MCF 10A (cell line): ENCODE measurements around the gene CNTNAP2. TPM values are rescaled to one million over a fixed set of nuclear protein-coding genes. Genes with fewer than 3 reads are reported as not detected.

Experiments
- BruUV-seq: library from RNA; stranded (reverse); fragments of 400-500 nt; replicated peaks from 2 replicates; lab custom pipeline; 2021; lab: Mats Ljungman, UMichigan
- CTCF ChIA-PET: fragments of 300-600 bp; sonication (Branson Sonifier 250); formaldehyde crosslinking; extraction: SDS; loops from one replicate; lab custom pipeline; 2021; ENCODE audit warnings: antibody characterized with exemption, inconsistent platforms; lab: Yijun Ruan, JAX
- POLR2A ChIA-PET: fragments of 300-600, 350-650 bp; sonication (Branson Sonifier 250); formaldehyde crosslinking; extraction: SDS; loops from one replicate; lab custom pipeline; 2020; ENCODE audit warnings: antibody characterized with exemption, inconsistent platforms; lab: Yijun Ruan, JAX
- DNase-seq: peaks from one replicate; pipeline ENCODE4 v3.0.0-alpha.2; 2018; ENCODE audit not compliant: unreplicated experiment
- H3K27ac Mint-ChIP-seq: one replicate; pipeline ENCODE4 v1.8.0; 2022; ENCODE audit warnings: mild to moderate bottlenecking, low read depth, mixed read lengths; ENCODE audit not compliant: unreplicated experiment
- H3K27me3 Mint-ChIP-seq: one replicate; pipeline ENCODE4 v1.8.0; 2022; ENCODE audit warnings: mixed read lengths; ENCODE audit not compliant: insufficient read depth, unreplicated experiment
- H3K36me3 Mint-ChIP-seq: one replicate; pipeline ENCODE4 v1.8.0; 2022; ENCODE audit warnings: mild to moderate bottlenecking, moderate library complexity, mixed read lengths; ENCODE audit not compliant: insufficient read depth, unreplicated experiment
- H3K4me1 Mint-ChIP-seq: one replicate; pipeline ENCODE4 v1.8.0; 2022; ENCODE audit warnings: mixed read lengths; ENCODE audit not compliant: insufficient read depth, unreplicated experiment
- H3K4me3 Mint-ChIP-seq: one replicate; pipeline ENCODE4 v1.8.0; 2022; ENCODE audit warnings: mild to moderate bottlenecking, moderate library complexity, mixed read lengths; ENCODE audit not compliant: unreplicated experiment
- H3K9me3 Mint-ChIP-seq: one replicate; pipeline ENCODE4 v1.8.0; 2022; ENCODE audit warnings: mixed read lengths; ENCODE audit not compliant: unreplicated experiment
- intact Hi-C: fragments of 100-400 bp; cut with micrococcal nuclease; formaldehyde crosslinking; loops from 2 replicates; pipeline ENCODE4 v1.14.1; 2022
- total RNA-seq: library from RNA; stranded (reverse); gene quantifications from 2 replicates; pipeline ENCODE4 v1.2.3, GENCODE V29; 2022
- TF ChIP-seq, protein P1 (sequence below): fragments of 200-600 bp; IDR thresholded peaks from one replicate; pipeline ENCODE4 v1.8.0; 2022; ENCODE audit warnings: antibody characterized with exemption, mild to moderate bottlenecking; ENCODE audit not compliant: unreplicated experiment

The CNTNAP2 gene
- total RNA-seq, 1 experiment from 2014 or later = 1.1 TPM

DNA sequence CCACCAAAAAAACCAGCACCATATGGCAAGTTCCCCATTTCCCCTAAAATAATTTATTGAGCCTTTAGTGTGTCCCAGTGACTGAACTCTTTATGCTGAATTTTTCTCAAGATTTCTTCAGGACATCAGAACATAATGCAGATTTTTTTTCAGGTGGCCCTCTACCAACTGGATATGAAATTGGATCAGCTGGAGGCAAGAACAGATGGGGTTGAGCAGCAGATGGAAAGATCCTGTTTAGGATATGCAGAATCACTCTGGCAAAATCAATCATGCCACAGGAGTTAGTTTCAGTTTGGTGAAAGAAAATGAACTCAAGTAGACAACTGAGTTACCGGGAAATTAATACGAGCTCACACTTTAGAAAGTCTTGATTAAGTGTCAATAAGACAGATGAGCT is 1712.4 kb downstream of the CNTNAP2 start:
- no peak overlapping the region for H3K27ac Mint-ChIP-seq
- no peak for DNase-seq

DNA sequence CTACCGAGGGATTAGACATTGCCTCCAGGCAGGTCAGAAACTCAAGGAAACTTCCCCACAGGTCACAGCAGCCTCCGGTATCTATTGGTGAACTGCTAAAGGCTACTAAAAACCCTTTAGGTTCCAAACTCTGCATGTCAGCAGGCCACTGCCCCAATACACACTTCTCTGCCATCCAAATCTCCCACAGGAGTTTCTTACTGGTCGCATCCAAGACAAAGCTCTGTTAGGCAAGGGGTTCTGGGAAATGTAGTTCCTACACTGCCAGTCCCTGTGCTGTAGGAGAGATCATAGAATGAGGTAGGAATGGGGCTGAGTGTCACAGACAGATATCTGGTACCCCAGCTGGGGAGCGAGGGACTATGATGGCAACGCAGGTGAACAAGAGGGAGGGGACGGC is 1717.0 kb downstream of the CNTNAP2 start:
- Mint-ChIP-seq H3K4me3 (no peak overlapping the region), H3K9me3 (peaks cover 14% of the 10 kb centered on the region), H3K36me3 (no peaks in the 10 kb centered on the region), H3K4me1 (no peaks in the 10 kb centered on the region), H3K27ac (no peak overlapping the region), H3K27me3 (peaks cover 11% of the 10 kb centered on the region)
- TF ChIP-seq, protein P1, sequence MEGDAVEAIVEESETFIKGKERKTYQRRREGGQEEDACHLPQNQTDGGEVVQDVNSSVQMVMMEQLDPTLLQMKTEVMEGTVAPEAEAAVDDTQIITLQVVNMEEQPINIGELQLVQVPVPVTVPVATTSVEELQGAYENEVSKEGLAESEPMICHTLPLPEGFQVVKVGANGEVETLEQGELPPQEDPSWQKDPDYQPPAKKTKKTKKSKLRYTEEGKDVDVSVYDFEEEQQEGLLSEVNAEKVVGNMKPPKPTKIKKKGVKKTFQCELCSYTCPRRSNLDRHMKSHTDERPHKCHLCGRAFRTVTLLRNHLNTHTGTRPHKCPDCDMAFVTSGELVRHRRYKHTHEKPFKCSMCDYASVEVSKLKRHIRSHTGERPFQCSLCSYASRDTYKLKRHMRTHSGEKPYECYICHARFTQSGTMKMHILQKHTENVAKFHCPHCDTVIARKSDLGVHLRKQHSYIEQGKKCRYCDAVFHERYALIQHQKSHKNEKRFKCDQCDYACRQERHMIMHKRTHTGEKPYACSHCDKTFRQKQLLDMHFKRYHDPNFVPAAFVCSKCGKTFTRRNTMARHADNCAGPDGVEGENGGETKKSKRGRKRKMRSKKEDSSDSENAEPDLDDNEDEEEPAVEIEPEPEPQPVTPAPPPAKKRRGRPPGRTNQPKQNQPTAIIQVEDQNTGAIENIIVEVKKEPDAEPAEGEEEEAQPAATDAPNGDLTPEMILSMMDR = no peak
- no peak for DNase-seq
- POLR2A ChIA-PET = no interaction called here
- CTCF ChIA-PET = interaction anchor here (0.6 to 0.7 kb wide), 2 partner anchors 50 to 209 kb away, joined by 3 to 4 read pairs; no protein-coding TSS in a partner anchor
- BruUV-seq = no TSS peak
- intact Hi-C loops = no loop called here

More for the DNA sequence above, 1712.4 kb downstream of the CNTNAP2 start:
- H3K9me3 Mint-ChIP-seq = no peaks in the 10 kb centered on the region
- no peak overlapping the region for H3K4me3 Mint-ChIP-seq
- TF ChIP-seq, protein P1 = no peak
- H3K27me3 Mint-ChIP-seq = peaks cover 30% of the 10 kb centered on the region
- H3K36me3 Mint-ChIP-seq = no peaks in the 10 kb centered on the region
- POLR2A ChIA-PET = no interaction called here
- intact Hi-C loops = no loop called here
- H3K4me1 Mint-ChIP-seq = no peaks in the 10 kb centered on the region
- BruUV-seq = no TSS peak
- CTCF ChIA-PET = interaction anchor here (0.6 kb wide), 1 partner anchor 94 kb away, joined by 3 read pairs; no protein-coding TSS in a partner anchor

DNA sequence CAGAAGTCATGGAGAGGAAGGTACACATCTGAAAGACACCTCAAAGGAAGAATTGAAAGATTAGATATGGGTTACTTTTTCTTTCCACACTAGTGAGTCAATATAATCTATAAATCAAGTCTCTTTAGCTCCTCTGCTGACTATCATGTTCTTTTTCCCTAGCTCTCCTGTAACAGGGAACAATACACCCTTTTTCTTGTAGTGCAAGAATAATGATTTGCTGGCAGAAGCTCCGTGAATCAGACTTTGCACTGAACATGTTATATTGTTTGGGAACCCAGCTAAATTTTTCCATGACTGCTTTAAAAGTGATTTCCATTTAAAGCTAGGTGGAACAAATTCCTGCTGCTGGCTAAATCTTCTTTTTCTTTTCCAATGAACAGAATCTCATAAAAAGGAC is 1717.4 kb downstream of the CNTNAP2 start:
- ChIA-PET CTCF (interaction anchor here (0.6 kb wide), 1 partner anchor 50 kb away, joined by 3 read pairs; no protein-coding TSS in a partner anchor), POLR2A (no interaction called here)
- intact Hi-C loops = no loop called here
- Mint-ChIP-seq H3K4me3 (no peak overlapping the region), H3K27me3 (peaks cover 11% of the 10 kb centered on the region), H3K36me3 (no peaks in the 10 kb centered on the region), H3K27ac (no peak overlapping the region), H3K4me1 (no peaks in the 10 kb centered on the region), H3K9me3 (peaks cover 18% of the 10 kb centered on the region)
- DNase-seq = no peak
- TF ChIP-seq, protein P1 = no peak
- no TSS peak for BruUV-seq

DNA sequence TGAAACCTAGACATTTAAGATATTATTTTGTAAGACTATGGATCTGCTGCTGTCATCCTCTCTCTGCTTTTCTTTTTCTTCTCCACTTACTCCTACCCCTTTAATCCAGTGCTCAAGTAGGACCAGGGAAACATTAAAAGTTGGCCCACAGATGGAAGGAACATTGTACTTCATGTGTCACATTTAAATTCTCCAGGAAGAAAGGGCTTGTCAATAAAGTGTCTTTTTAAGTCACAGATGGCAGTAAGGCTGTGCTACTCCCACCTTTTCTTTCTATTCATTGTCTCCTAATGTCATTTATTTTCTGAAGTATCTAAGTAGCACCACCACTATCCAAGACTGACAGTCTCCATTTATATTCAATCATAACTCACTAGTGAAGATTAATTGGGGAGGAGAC is 1736.2 kb downstream of the CNTNAP2 start:
- Mint-ChIP-seq H3K9me3 (peaks cover 13% of the 10 kb centered on the region), H3K27me3 (no peaks in the 10 kb centered on the region), H3K4me3 (no peak overlapping the region), H3K27ac (no peak overlapping the region), H3K4me1 (no peaks in the 10 kb centered on the region), H3K36me3 (no peaks in the 10 kb centered on the region)
- BruUV-seq = no TSS peak
- intact Hi-C loops = no loop called here
- POLR2A ChIA-PET = no interaction called here
- CTCF ChIA-PET = no interaction called here
- DNase-seq = no peak
- TF ChIP-seq, protein P1 = no peak
